Prostate gland (tissue), 2 donors: Measurements from ENCODE around the gene HDAC3. TPM values are rescaled to one million over a fixed set of nuclear protein-coding genes. Genes with fewer than 3 reads are reported as not detected.

Experiments used
- DNase-seq: peaks from one replicate; pipeline ENCODE4 v3.0.0-alpha.2; 2019; ENCODE audit warnings: low spot score
- H3K27ac ChIP-seq, 2 donors: fragments of 200-600 bp; sonication (generic); 2 replicates each; pipeline ENCODE4 v1.5.1; 2017 to 2019
- H3K27me3 ChIP-seq: fragments of 200-600 bp; sonication (generic); replicated peaks from 2 replicates; pipeline ENCODE4 v1.5.1; 2019; ENCODE audit not compliant: insufficient read depth
- H3K36me3 ChIP-seq, 2 donors: fragments of 200-600 bp; sonication (generic); 1 replicate in 1 of 2; 2 replicates in 1 of 2; pipeline versions ENCODE4 v1.5.1 to v1.8.1; 2017 to 2019
- H3K4me1 ChIP-seq: fragments of 200-600 bp; sonication (generic); replicated peaks from 2 replicates; pipeline ENCODE4 v1.5.1; 2019
- H3K4me3 ChIP-seq, 2 donors: fragments of 200-600 bp; sonication (generic); 2 replicates each; pipeline ENCODE4 v1.5.1; 2017 to 2019
- H3K9me3 ChIP-seq: fragments of 200-600 bp; sonication (generic); 2 replicates; pipeline ENCODE4 v1.5.1; 2017
- CTCF ChIP-seq, 4 experiments: fragments of 200-600 bp in 2 of 4; fragments of 450-650 bp in 2 of 4; sonication (generic) in 2 of 4; IDR thresholded peaks; 1 replicate in 3 of 4; 2 replicates in 1 of 4; pipeline ENCODE4 v1.5.1; 2016 to 2019; ENCODE audit warnings: antibody characterized with exemption in 4 of 4, mild to moderate bottlenecking in 2 of 4, moderate library complexity in 2 of 4
- POLR2A ChIP-seq: fragments of 450-650 bp; IDR thresholded peaks from one replicate; pipeline ENCODE4 v1.6.1; 2016; ENCODE audit warnings: antibody characterized with exemption, mild to moderate bottlenecking
- POLR2AphosphoS5 ChIP-seq: sonication (generic); formaldehyde crosslinking; IDR thresholded peaks from one replicate; pipeline ENCODE4 v1.6.1; 2017; ENCODE audit warnings: antibody characterized with exemption
- WGBS: methylation state at CpG from one replicate; pipeline ENCODE4 v1.1.5; 2018; 5-methylcytosine and 5-hydroxymethylcytosine counted together
- intact Hi-C: fragments of 100-400 bp; cut with DNase I; formaldehyde crosslinking; loops from one replicate; pipeline ENCODE4 v1.14.2; 2022
- total RNA-seq, 2 donors: library from RNA; depleted of rRNA; stranded (reverse); fragments of >200 nt; gene quantifications; one replicate each; pipeline ENCODE4 v1.1.0, GENCODE V29; 2016

The HDAC3 gene
- total RNA-seq, 2 donors from 2014 or later: 54.9 to 74.6 TPM

- Histone ChIP-seq H3K27ac (no peak overlapping the region), H3K4me3 (no peak overlapping the region), H3K4me1 (no peaks in the 10 kb centered on the region), H3K36me3 (no peaks in the 10 kb centered on the region), H3K9me3 (no peaks in the 10 kb centered on the region), H3K27me3 (no peaks in the 10 kb centered on the region)
- WGBS: 69% methylated on average over 5 of the region's 5 CpGs
- DNase-seq: no peak
- TF ChIP-seq POLR2AphosphoS5: no peak
- TF ChIP-seq POLR2A: no peak
- no peak for TF ChIP-seq CTCF (IDR thresholded peaks at IDR 0.05)
- intact Hi-C loops: no loop called here
These were observed 38.1 kb upstream of the HDAC3 start for GRCh38 chr5:141674747-141675146.

GRCh38 chr5:141672841-141673813, 36.5 kb upstream of the HDAC3 start:
- Histone ChIP-seq H3K27ac (no peak overlapping the region), H3K4me3 (no peak overlapping the region), H3K4me1 (no peaks in the 10 kb centered on the region), H3K9me3 (no peaks in the 10 kb centered on the region), H3K27me3 (no peaks in the 10 kb centered on the region), H3K36me3 (no peaks in the 10 kb centered on the region)
- intact Hi-C loops: no loop called here
- TF ChIP-seq CTCF (IDR thresholded peaks at IDR 0.05): no peak
- TF ChIP-seq POLR2AphosphoS5: no peak
- TF ChIP-seq POLR2A: no peak
- no peak for DNase-seq
- 68% methylated on average over 18 of the region's 19 CpGs for WGBS

- no peak for TF ChIP-seq POLR2A
- TF ChIP-seq CTCF (IDR thresholded peaks at IDR 0.05): no peak
- no peak for TF ChIP-seq POLR2AphosphoS5
- DNase-seq: no peak
- Histone ChIP-seq H3K36me3 (no peaks in the 10 kb centered on the region), H3K27ac (no peak overlapping the region), H3K9me3 (no peaks in the 10 kb centered on the region), H3K4me1 (no peaks in the 10 kb centered on the region), H3K4me3 (no peak overlapping the region), H3K27me3 (no peaks in the 10 kb centered on the region)
- 96% methylated on average over 20 of the region's 23 CpGs for WGBS
- intact Hi-C loops: no loop called here
These were observed 35.6 kb upstream of the HDAC3 start for GRCh38 chr5:141672071-141672840.

GRCh38 chr5:141669520-141669919, 32.9 kb upstream of the HDAC3 start:
- Histone ChIP-seq H3K27me3 (no peaks in the 10 kb centered on the region), H3K36me3 (no peaks in the 10 kb centered on the region), H3K27ac (no peak overlapping the region), H3K4me1 (no peaks in the 10 kb centered on the region), H3K4me3 (no peak overlapping the region), H3K9me3 (no peaks in the 10 kb centered on the region)
- TF ChIP-seq POLR2AphosphoS5 (no peak), CTCF (IDR thresholded peaks at IDR 0.05) (no peak), POLR2A (no peak)
- intact Hi-C loops: no loop called here
- 78% methylated on average over 4 of the region's 4 CpGs for WGBS
- DNase-seq: no peak
